Kidney epithelial cell (primary cell): ENCODE measurements around the gene MAP3K20. TPM values are rescaled to one million over a fixed set of nuclear protein-coding genes. Genes with fewer than 3 reads are reported as not detected.

Experiments used
- DNase-seq: peaks from one replicate; pipeline ENCODE4 v3.0.0-alpha.2; 2010; ENCODE audit warnings: low read depth
- H3K27me3 ChIP-seq: 2 replicates; pipeline ENCODE4 v1.6.0; 2011; ENCODE audit warnings: low read length; ENCODE audit not compliant: control insufficient read depth, insufficient read depth
- H3K36me3 ChIP-seq: 2 replicates; pipeline ENCODE4 v1.5.1; 2011; ENCODE audit warnings: low read length; ENCODE audit not compliant: control insufficient read depth, insufficient read depth
- H3K4me3 ChIP-seq: 2 replicates; pipeline ENCODE4 v1.5.1; 2011; ENCODE audit warnings: low read depth, mild to moderate bottlenecking, control low read depth, low read length
- total RNA-seq: library from RNA; depleted of rRNA; stranded (reverse); fragments of >200 nt; gene quantifications from 2 replicates; pipeline ENCODE4 v1.2.3, GENCODE V29; 2015
- TF ChIP-seq, protein P1 (sequence below): IDR thresholded peaks from 2 replicates; pipeline ENCODE4 v1.5.1; 2011; ENCODE audit warnings: mild to moderate bottlenecking, moderate library complexity, low read length, control low read depth, inconsistent platforms; ENCODE audit not compliant: insufficient read depth, poor library complexity, severe bottlenecking

MAP3K20 gene
- total RNA-seq, 1 donor from 2014 or later: 18.9 TPM

- Histone ChIP-seq H3K36me3 (no peaks in the 10 kb centered on the region), H3K27me3 (no peaks in the 10 kb centered on the region), H3K4me3 (no peak overlapping the region)
- TF ChIP-seq, protein P1, sequence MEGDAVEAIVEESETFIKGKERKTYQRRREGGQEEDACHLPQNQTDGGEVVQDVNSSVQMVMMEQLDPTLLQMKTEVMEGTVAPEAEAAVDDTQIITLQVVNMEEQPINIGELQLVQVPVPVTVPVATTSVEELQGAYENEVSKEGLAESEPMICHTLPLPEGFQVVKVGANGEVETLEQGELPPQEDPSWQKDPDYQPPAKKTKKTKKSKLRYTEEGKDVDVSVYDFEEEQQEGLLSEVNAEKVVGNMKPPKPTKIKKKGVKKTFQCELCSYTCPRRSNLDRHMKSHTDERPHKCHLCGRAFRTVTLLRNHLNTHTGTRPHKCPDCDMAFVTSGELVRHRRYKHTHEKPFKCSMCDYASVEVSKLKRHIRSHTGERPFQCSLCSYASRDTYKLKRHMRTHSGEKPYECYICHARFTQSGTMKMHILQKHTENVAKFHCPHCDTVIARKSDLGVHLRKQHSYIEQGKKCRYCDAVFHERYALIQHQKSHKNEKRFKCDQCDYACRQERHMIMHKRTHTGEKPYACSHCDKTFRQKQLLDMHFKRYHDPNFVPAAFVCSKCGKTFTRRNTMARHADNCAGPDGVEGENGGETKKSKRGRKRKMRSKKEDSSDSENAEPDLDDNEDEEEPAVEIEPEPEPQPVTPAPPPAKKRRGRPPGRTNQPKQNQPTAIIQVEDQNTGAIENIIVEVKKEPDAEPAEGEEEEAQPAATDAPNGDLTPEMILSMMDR: no peak
- no peak for DNase-seq
Measured at GRCh38 chr2:173040729-173041128, 34.9 kb upstream of the MAP3K20 start.

- TF ChIP-seq, protein P1: no peak
- H3K36me3 ChIP-seq: no peaks in the 10 kb centered on the region
- no peak overlapping the region for H3K4me3 ChIP-seq
- no peaks in the 10 kb centered on the region for H3K27me3 ChIP-seq
- DNase-seq: no peak
Measured at GRCh38 chr2:173043476-173043875, 32.2 kb upstream of the MAP3K20 start.

GRCh38 chr2:173043897-173044519, 31.6 kb upstream of the MAP3K20 start:
- Histone ChIP-seq H3K4me3 (no peak overlapping the region), H3K27me3 (no peaks in the 10 kb centered on the region), H3K36me3 (no peaks in the 10 kb centered on the region)
- DNase-seq: no peak
- TF ChIP-seq, protein P1: no peak

DNA sequence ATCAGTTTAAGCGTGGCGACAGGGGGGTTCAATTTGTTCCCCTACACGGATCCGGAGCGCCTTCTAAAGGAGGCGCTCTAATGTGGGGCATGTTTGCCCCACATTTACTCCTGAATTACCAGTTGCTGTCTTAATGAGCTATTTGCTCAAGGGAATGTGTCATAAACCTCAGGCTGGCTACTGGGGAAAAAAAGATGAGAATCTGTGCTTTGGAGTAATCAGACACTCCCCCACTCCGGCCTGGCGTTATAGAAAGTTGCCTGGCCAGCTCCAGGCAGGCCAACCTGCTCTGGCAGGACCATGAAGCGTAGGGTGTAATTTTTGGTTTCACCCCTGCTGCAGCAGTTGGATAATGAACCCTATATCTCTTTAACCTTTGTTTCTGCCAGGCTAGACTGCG, 31.0 kb upstream of the MAP3K20 start:
- TF ChIP-seq, protein P1: no peak
- H3K36me3 ChIP-seq: no peaks in the 10 kb centered on the region
- H3K27me3 ChIP-seq: no peaks in the 10 kb centered on the region
- DNase-seq: no peak
- H3K4me3 ChIP-seq: no peak overlapping the region

- Histone ChIP-seq H3K36me3 (no peaks in the 10 kb centered on the region), H3K27me3 (no peaks in the 10 kb centered on the region), H3K4me3 (no peak overlapping the region)
- TF ChIP-seq, protein P1: no peak
- DNase-seq: no peak
Measured at GRCh38 chr2:173045181-173045580, 30.5 kb upstream of the MAP3K20 start.

GRCh38 chr2:173048522-173048896, 27.1 kb upstream of the MAP3K20 start:
- TF ChIP-seq, protein P1: no peak
- Histone ChIP-seq H3K27me3 (no peaks in the 10 kb centered on the region), H3K4me3 (no peak overlapping the region), H3K36me3 (no peaks in the 10 kb centered on the region)
- no peak for DNase-seq
